ENCODE data around the gene KMT2C.
"Not testable (repeated sequence)": the region's sequence is repeated elsewhere in the genome, so short reads cannot be mapped to it uniquely, and the experiment has no call there.

Gene KMT2C

GRCh38 chr7:152355474-152356057 lies 80.2 kb downstream of the KMT2C start:
- DNase-seq, result no peak

GRCh38 chr7:152354061-152354460 lies 81.7 kb downstream of the KMT2C start:
- DNase-seq, result no peak

GRCh38 chr7:152353281-152353680 lies 82.5 kb downstream of the KMT2C start:
- DNase-seq, result not testable (repeated sequence)

- DNase-seq, result not testable (repeated sequence)
These were observed 84.1 kb downstream of the KMT2C start for GRCh38 chr7:152351747-152352146.

- DNase-seq, result no peak
These were observed 84.6 kb downstream of the KMT2C start for GRCh38 chr7:152351168-152351567.

- no peak for DNase-seq
These were observed 87.9 kb downstream of the KMT2C start for GRCh38 chr7:152347888-152348287.

- DNase-seq, result peak; percentile 3
These were observed 91.5 kb downstream of the KMT2C start for GRCh38 chr7:152344253-152344652.

- DNase-seq, result no peak
These were observed 93.0 kb downstream of the KMT2C start for GRCh38 chr7:152342796-152343195.

GRCh38 chr7:152341914-152342236 lies 93.9 kb downstream of the KMT2C start:
- no peak for DNase-seq

GRCh38 chr7:152341039-152341913 lies 94.5 kb downstream of the KMT2C start:
- no peak for DNase-seq

GRCh38 chr7:152340161-152340560 lies 95.6 kb downstream of the KMT2C start:
- no peak for DNase-seq

GRCh38 chr7:152338561-152338960 lies 97.2 kb downstream of the KMT2C start:
- DNase-seq, result no peak

- DNase-seq, result peak; percentile 26
These were observed 98.9 kb downstream of the KMT2C start for GRCh38 chr7:152336754-152337368.

GRCh38 chr7:152335900-152336571 lies 99.8 kb downstream of the KMT2C start:
- peak; percentile 24 for DNase-seq

- no peak for DNase-seq
These were observed 102.7 kb downstream of the KMT2C start for GRCh38 chr7:152333134-152333533.

- DNase-seq, result no peak
These were observed 105.0 kb downstream of the KMT2C start for GRCh38 chr7:152330827-152331226.

- no peak for DNase-seq
These were observed 106.3 kb downstream of the KMT2C start for GRCh38 chr7:152329469-152329868.

- DNase-seq, result no peak
These were observed 107.6 kb downstream of the KMT2C start for GRCh38 chr7:152328234-152328633.

- DNase-seq, result no peak
These were observed 120.0 kb downstream of the KMT2C start for GRCh38 chr7:152315845-152316244.

- DNase-seq, result no peak
These were observed 121.8 kb downstream of the KMT2C start for GRCh38 chr7:152313831-152314604.

- no peak for DNase-seq
These were observed 122.6 kb downstream of the KMT2C start for GRCh38 chr7:152313217-152313616.

- no peak for DNase-seq
These were observed 123.5 kb downstream of the KMT2C start for GRCh38 chr7:152312316-152312715.

- no peak for DNase-seq
These were observed 127.9 kb downstream of the KMT2C start for GRCh38 chr7:152307902-152308301.
